Loucy (cell line): ENCODE data around the gene TRAF3.

Source experiments
- EZH2phosphoT487 ChIP-seq: fragments of 200-600 bp; IDR thresholded peaks from 2 replicates; pipeline ENCODE4 v1.6.1; 2018; ENCODE audit warnings: antibody characterized with exemption, mild to moderate bottlenecking, moderate library complexity, borderline replicate concordance
- TF ChIP-seq, protein P1 (sequence below): fragments of 200-600 bp; sonication (generic); conservative IDR thresholded peaks from 2 replicates; pipeline ENCODE4 v1.5.1; 2014; ENCODE audit warnings: mild to moderate bottlenecking, antibody characterized with exemption, low read length

DNA sequence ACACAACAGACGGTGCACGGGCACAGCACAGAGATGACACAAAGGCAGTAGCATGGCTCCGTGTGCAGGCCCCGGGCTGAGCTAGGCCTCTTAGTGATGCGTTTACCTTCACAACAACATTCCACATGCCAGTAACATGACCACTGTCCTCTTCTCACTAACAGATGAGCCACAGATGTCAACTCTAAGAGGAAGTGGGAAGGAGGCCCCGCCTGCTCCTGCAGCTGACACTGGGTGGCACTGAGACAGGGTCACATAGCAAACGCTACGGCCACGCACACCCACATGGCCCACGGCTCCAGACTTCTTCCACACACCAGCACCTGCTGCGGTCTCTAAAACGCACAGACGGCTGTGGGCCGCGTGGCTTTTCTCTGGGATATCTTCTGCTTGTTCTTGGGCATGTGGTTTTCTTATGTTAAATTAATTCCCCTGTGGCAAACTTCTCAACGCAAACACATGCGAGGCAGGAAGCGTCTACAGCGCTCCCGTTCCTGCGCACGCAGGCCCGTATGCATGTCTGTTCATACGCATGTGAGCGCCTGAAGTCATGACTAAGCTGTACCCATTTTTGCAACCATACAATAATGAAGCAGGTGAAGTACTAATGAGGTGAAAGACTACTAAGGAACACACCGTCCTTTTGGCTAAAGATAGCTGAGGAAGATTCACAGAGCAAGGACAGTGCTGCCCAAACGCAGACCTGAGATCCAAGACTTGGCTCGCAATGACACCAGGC lies 172.0 kb downstream of the TRAF3 start:
- TF ChIP-seq, protein P1, sequence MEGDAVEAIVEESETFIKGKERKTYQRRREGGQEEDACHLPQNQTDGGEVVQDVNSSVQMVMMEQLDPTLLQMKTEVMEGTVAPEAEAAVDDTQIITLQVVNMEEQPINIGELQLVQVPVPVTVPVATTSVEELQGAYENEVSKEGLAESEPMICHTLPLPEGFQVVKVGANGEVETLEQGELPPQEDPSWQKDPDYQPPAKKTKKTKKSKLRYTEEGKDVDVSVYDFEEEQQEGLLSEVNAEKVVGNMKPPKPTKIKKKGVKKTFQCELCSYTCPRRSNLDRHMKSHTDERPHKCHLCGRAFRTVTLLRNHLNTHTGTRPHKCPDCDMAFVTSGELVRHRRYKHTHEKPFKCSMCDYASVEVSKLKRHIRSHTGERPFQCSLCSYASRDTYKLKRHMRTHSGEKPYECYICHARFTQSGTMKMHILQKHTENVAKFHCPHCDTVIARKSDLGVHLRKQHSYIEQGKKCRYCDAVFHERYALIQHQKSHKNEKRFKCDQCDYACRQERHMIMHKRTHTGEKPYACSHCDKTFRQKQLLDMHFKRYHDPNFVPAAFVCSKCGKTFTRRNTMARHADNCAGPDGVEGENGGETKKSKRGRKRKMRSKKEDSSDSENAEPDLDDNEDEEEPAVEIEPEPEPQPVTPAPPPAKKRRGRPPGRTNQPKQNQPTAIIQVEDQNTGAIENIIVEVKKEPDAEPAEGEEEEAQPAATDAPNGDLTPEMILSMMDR, result no peak
- no peak for TF ChIP-seq EZH2phosphoT487
